SU-DHL-6 (cell line): ENCODE measurements around the gene FHL1.
"Not testable (repeated sequence)": the region's sequence is repeated elsewhere in the genome, so short reads cannot be mapped to it uniquely, and the experiment has no call there.

Experiments used
- EZH2phosphoT487 ChIP-seq: fragments of 200-600 bp; sonication (generic), shearing (Covaris generic); conservative IDR thresholded peaks from 2 replicates; pipeline ENCODE4 v1.6.1; 2018; ENCODE audit warnings: mild to moderate bottlenecking, antibody characterized with exemption, low read length, moderate library complexity, mixed read lengths
- TF ChIP-seq, protein P1 (sequence below): fragments of 200-600 bp; sonication (generic); IDR thresholded peaks from one replicate; pipeline ENCODE4 v1.5.1; 2017; ENCODE audit warnings: antibody characterized with exemption, mild to moderate bottlenecking, low read length, moderate library complexity; ENCODE audit not compliant: insufficient read depth, poor library complexity, severe bottlenecking

DNA sequence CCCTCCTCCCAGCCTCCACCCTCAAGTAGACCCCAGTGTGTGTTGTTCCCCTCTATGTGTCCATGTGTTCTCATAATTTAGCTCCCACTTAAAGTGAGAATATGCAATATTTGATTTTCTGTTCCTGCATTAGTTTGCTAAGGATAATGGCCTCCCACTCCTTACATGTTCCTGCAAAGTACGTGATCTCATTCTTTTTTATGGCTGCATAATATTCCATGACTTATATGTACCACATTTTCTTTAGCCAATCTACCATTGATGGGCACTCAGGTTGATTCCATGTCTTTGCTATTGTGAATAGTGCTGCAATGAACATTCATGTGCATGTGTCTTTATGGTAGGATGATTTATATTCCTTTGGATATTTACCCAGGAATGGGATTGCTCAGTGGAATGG is 38.4 kb upstream of the FHL1 start:
- TF ChIP-seq, protein P1, sequence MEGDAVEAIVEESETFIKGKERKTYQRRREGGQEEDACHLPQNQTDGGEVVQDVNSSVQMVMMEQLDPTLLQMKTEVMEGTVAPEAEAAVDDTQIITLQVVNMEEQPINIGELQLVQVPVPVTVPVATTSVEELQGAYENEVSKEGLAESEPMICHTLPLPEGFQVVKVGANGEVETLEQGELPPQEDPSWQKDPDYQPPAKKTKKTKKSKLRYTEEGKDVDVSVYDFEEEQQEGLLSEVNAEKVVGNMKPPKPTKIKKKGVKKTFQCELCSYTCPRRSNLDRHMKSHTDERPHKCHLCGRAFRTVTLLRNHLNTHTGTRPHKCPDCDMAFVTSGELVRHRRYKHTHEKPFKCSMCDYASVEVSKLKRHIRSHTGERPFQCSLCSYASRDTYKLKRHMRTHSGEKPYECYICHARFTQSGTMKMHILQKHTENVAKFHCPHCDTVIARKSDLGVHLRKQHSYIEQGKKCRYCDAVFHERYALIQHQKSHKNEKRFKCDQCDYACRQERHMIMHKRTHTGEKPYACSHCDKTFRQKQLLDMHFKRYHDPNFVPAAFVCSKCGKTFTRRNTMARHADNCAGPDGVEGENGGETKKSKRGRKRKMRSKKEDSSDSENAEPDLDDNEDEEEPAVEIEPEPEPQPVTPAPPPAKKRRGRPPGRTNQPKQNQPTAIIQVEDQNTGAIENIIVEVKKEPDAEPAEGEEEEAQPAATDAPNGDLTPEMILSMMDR: not testable (repeated sequence)
- TF ChIP-seq EZH2phosphoT487: not testable (repeated sequence)
